ENCODE data around the gene TGIF1. TPM values are rescaled to one million over a fixed set of nuclear protein-coding genes. Genes with fewer than 3 reads are reported as not detected.

Gene TGIF1
- total and polyA plus RNA-seq, 9 of the 15 experiments (the other 6 are each of a cell fraction or from before 2014, with no cell fraction given): 16.1 to 77.7 (median 44.6) TPM

DNA sequence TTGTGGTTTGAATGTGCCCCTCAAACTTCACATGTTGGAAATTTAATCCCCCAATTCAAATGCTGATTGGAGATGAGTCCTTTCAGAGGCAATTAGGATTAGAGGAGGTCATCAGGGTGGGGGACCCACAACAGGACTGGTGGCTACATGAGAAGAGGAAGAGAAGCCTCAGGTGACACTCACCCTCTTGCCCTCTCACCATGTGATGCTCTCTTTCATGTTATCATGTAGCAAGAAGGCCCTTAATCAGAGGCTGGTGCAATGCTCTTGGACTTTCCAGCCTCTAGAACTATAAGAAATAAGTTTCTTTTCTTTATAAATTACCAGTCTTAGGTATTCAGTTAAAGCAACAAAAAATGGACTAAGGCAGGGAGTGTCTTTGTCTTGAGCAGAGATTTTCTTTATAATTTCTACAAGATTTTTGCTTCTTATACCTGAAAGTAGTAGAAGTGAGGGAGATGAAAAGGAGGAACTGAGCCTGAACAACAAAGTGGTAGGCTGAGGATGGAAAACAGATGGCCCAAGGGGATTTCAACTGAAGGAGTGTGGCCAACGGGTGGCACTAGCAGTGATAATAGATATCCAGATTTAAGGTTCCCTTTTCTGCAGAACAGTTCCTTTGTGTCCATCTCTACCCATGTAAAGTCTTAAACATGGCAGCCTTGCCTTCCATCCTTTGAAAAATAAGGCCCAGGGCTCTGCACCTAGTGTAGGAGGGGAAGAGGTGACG, 49.2 kb upstream of the TGIF1 start:
- H4K20me1 ChIP-seq (replicated peaks; ENCODE audit: control insufficient read depth, insufficient read depth, low read length): no peaks in the 10 kb centered on the region
- no peak overlapping the region for H3K27ac ChIP-seq (ENCODE audit: extremely low read depth, low read depth, low read length)
- no peak overlapping the region for H3K4me2 ChIP-seq (ENCODE audit: insufficient read depth, low read length)
- H3K36me3 ChIP-seq (ENCODE audit: control insufficient read depth, insufficient read depth, low read length): no peaks in the 10 kb centered on the region
- intact Hi-C loops (cut with micrococcal nuclease) (no loop called here), in situ Hi-C loops (cut with MboI) (no loop called here)
- CTCF ChIA-PET (ENCODE audit: low intra/inter-chr PET ratio): no interaction called here
- H3K9me1 ChIP-seq (ENCODE audit: control insufficient read depth, insufficient read depth, low read length): no peaks in the 10 kb centered on the region
- FAIRE-seq: no peak
- WGBS (ENCODE audit: insufficient coverage, low coverage, missing lambda C conversion rate): 33% methylated on average over 2 of the region's 2 CpGs
- H3K4me3 ChIP-seq: no peak overlapping the region
- no TSS peak for BruUV-seq (replicated peaks)
- H3K4me1 ChIP-seq (replicated peaks in 1 of 2; ENCODE audit: control insufficient read depth in 2 of 2, insufficient read depth in 2 of 2, low read length in 2 of 2): peaks cover 0 to 11% of the 10 kb centered on the region in 2 experiments; a peak in 3 of 5 replicates
- no peak overlapping the region for H3K9ac ChIP-seq (ENCODE audit: insufficient read depth in 1 of 2, low read depth in 2 of 2, low read length in 2 of 2)
- H3K9me3 ChIP-seq (replicated peaks; ENCODE audit: control insufficient read depth, insufficient read depth, low read depth, low read length): no peaks in the 10 kb centered on the region
- ATAC-seq: no peak
- no peaks in the 10 kb centered on the region for H3K27me3 ChIP-seq (ENCODE audit: control insufficient read depth in 2 of 2, insufficient read depth in 2 of 2, low read length in 2 of 2)
- TF ChIP-seq JUNB (CRISPR knock-in tag; conservative IDR thresholded peaks at IDR 0.05) (no peak), SETDB1 (IDR thresholded peaks at IDR 0.05; ENCODE audit: low read length) (no peak), NR2C2 (CRISPR knock-in tag; IDR thresholded peaks at IDR 0.05) (no peak), NR2C2 (tag; IDR thresholded peaks at IDR 0.05) (no peak), BHLHE40 (IDR thresholded peaks at IDR 0.05; ENCODE audit: low read length) (no peak), THRB (CRISPR knock-in tag; conservative IDR thresholded peaks at IDR 0.05) (no peak), NR4A1 (CRISPR knock-in tag; IDR thresholded peaks at IDR 0.05) (no peak), NR4A1 (tag; IDR thresholded peaks at IDR 0.05) (no peak)
- no peaks in the 10 kb centered on the region for H3K79me2 ChIP-seq (ENCODE audit: control insufficient read depth, insufficient read depth, low read length)
- POLR2A ChIA-PET: interaction anchor here (0.6 kb wide), 1 partner anchor 12 kb away, joined by 4 read pairs; no protein-coding TSS in a partner anchor
- no peak for DNase-seq (ENCODE audit: extremely low read depth in 1 of 4, low spot score in 3 of 4)
- no peak overlapping the region for H2AFZ ChIP-seq (ENCODE audit: low read depth, low read length)

Measured in K562 (cell line).